ENCODE measurements around the gene ETNK1.

GRCh38 chr12:22683131-22683530 is 58.2 kb downstream of the ETNK1 start:
- no peak for TF ChIP-seq CTCF (IDR thresholded peaks at IDR 0.05; ENCODE audit: low read depth, low read length)
- no peak for TF ChIP-seq POLR2A (IDR thresholded peaks at IDR 0.05; ENCODE audit: extremely low read depth, insufficient read length)
- no peak for TF ChIP-seq MAX (IDR thresholded peaks at IDR 0.05; ENCODE audit: low read depth, low read length)
- no peak for TF ChIP-seq MYC (IDR thresholded peaks at IDR 0.05; ENCODE audit: low read depth, low read length)

Data from NB4 (cell line).